ENCODE measurements around the gene MARVELD1.

Gene MARVELD1

DNA sequence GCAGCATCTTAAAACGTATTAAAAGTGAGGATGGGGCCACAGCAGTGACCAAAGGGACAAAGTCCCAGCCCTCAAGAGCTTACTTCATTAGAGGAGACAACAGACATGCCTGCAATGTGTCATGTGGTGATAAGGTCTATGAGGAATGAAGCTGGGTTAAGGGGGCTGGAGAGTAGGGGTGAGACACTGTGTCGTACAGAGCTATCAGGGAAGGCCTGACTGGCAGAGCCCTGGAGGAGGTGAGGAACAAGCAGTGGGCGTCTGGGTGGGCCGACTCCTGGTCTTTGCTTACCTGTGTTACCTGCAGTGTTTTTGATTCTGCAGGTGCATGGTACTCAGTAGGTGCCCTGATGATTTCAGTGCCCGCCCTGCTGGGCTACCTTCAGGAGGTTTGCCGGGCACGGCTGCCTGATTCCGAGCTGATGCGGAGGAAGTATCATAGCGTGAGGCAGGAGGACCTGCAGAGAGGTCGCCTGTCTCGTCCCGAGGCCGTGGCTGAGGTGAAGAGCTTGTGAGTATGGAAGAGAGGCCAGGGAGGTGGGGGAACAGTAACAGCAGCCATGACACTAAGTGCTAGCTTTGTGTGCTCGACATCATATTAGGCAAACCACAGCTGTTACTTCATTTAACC, 31.0 kb downstream of the MARVELD1 start:
- TF ChIP-seq GATA2 (IDR thresholded peaks at IDR 0.05; ENCODE audit: low read depth, low read length) (peak; percentile 74), GATA3 (IDR thresholded peaks at IDR 0.05; ENCODE audit: low read depth, low read length) (no peak)

DNA sequence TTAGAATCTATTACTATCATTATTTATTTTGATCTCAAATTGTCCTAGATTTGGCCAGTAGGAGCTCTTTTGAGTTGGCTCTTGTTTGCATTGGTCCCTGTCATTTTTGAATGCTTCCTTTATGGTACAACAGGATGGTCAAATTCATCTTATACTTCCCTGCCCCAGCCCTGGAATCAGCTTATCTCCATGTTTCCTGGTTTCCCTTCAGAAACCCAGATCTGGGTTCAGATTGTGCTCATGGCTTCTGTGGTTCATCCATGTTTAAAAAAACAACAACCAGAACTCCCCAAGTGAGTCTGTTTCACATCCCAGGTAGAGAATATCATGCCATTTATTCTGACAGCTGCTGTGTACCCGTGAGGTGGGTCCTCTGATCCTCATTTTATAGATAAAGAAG, 34.0 kb downstream of the MARVELD1 start:
- TF ChIP-seq GATA2 (IDR thresholded peaks at IDR 0.05; ENCODE audit: low read depth, low read length) (peak; percentile 65; the same call in 1 of the 2 replicates), GATA3 (IDR thresholded peaks at IDR 0.05; ENCODE audit: low read depth, low read length) (no peak; the same call in 1 of the 2 replicates)

DNA sequence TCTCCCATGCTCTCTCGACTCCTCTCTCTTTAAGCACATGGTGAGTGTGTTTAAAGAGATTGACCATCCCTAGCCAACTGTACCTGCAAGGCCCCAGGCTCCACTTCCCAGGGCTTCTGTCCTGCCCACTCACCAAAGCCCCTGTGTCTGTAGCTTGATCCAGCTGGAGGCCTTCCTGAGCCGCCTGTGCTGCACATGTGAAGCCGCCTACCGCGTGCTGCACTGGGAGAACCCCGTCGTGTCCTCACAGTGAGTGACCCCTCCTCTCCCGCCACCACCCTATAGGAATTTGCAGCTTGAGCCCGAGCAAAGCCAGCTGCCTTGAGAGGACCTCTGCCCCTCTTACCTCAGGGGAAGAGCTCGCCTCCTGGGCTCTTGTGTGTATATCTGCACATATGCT, 34.6 kb downstream of the MARVELD1 start:
- no peak for TF ChIP-seq GATA2 (IDR thresholded peaks at IDR 0.05; ENCODE audit: low read depth, low read length)
- TF ChIP-seq GATA3 (IDR thresholded peaks at IDR 0.05; ENCODE audit: low read depth, low read length): no peak

DNA sequence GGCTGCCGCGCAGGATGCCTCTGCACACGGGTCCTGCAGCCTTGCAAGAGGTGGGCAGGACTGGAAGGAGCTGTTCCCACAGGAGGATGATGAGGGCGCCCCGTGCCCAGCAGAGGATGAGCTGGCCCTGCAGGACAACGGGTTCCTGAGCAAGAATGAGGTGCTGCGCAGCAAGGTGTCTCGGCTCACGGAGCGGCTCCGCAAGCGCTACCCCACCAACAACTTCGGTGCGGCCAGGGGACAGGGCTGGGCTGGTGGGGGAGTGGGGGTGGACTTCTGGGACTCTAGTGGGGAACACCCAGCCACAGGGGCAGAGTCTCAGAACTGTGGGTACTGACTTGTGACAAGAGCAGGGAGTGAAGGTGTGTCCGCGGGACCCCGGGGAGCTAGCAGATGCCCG, 39.4 kb downstream of the MARVELD1 start:
- TF ChIP-seq GATA3 (IDR thresholded peaks at IDR 0.05; ENCODE audit: low read depth, low read length): no peak
- no peak for TF ChIP-seq GATA2 (IDR thresholded peaks at IDR 0.05; ENCODE audit: low read depth, low read length)

- TF ChIP-seq GATA3 (IDR thresholded peaks at IDR 0.05; ENCODE audit: low read depth, low read length) (no peak), GATA2 (IDR thresholded peaks at IDR 0.05; ENCODE audit: low read depth, low read length) (no peak)
These were observed 41.2 kb downstream of the MARVELD1 start for GRCh38 chr10:97754726-97755125.

GRCh38 chr10:97755718-97756117, 42.2 kb downstream of the MARVELD1 start:
- TF ChIP-seq GATA2 (IDR thresholded peaks at IDR 0.05; ENCODE audit: low read depth, low read length) (no peak), GATA3 (IDR thresholded peaks at IDR 0.05; ENCODE audit: low read depth, low read length) (no peak)

GRCh38 chr10:97757471-97757870, 43.9 kb downstream of the MARVELD1 start:
- TF ChIP-seq GATA3 (IDR thresholded peaks at IDR 0.05; ENCODE audit: low read depth, low read length) (no peak), GATA2 (IDR thresholded peaks at IDR 0.05; ENCODE audit: low read depth, low read length) (no peak)

GRCh38 chr10:97759158-97759887, 45.8 kb downstream of the MARVELD1 start:
- TF ChIP-seq GATA2 (IDR thresholded peaks at IDR 0.05; ENCODE audit: low read depth, low read length) (no peak), GATA3 (IDR thresholded peaks at IDR 0.05; ENCODE audit: low read depth, low read length) (no peak)

DNA sequence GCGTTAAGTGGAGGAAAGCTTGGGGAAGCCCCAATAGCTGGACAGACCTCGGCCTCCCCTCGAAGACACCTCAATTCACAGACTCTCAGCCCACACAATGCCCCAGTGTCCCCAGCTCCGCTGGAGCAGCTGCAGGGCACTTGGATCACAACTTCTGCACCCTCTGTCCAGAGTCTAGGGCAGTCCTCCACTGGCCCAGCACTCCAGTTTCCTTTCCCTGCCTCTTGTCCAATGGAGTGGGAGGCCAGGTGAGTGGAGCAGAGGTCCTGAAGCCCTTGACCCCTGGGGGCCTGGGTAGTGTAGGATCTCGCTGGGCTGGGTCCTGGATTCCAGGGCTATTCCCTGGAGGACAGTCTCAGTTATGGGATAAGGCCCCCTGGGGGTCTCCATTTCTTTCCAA, 46.4 kb downstream of the MARVELD1 start:
- TF ChIP-seq GATA2 (IDR thresholded peaks at IDR 0.05; ENCODE audit: low read depth, low read length) (no peak), GATA3 (IDR thresholded peaks at IDR 0.05; ENCODE audit: low read depth, low read length) (no peak)

- TF ChIP-seq GATA3 (IDR thresholded peaks at IDR 0.05; ENCODE audit: low read depth, low read length) (no peak), GATA2 (IDR thresholded peaks at IDR 0.05; ENCODE audit: low read depth, low read length) (no peak)
These were observed 47.1 kb downstream of the MARVELD1 start for GRCh38 chr10:97760461-97761257.

DNA sequence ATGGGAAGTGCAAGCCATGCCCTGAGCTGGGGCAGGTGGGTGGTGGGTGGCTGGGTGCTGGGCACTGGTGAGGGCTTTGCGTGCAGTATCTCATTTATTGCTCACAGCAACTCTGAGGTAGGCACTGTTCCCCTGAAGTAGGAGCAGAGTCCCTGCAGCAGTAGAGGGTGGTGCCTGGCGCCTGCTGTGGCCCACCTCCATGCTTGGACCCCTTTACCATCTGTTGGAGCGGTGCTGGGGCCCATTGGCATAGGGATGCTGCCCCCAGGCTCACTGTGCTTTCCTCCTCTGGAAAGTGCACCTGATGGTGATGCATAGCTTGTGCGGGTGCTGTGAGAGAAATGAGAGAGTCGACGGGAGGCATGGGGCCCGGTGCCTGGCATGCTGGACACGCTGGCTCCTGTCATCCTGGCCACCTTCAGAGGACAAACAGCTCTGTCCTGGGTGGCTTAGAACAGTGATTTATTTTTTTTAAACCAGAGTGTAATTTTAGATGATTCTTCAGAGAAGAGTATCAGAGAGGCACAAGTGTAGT, 47.9 kb downstream of the MARVELD1 start:
- TF ChIP-seq GATA3 (IDR thresholded peaks at IDR 0.05; ENCODE audit: low read depth, low read length) (no peak), GATA2 (IDR thresholded peaks at IDR 0.05; ENCODE audit: low read depth, low read length) (no peak)

GRCh38 chr10:97762056-97762455, 48.5 kb downstream of the MARVELD1 start:
- no peak for TF ChIP-seq GATA3 (IDR thresholded peaks at IDR 0.05; ENCODE audit: low read depth, low read length)
- no peak for TF ChIP-seq GATA2 (IDR thresholded peaks at IDR 0.05; ENCODE audit: low read depth, low read length)

GRCh38 chr10:97762816-97763215, 49.3 kb downstream of the MARVELD1 start:
- TF ChIP-seq GATA2 (IDR thresholded peaks at IDR 0.05; ENCODE audit: low read depth, low read length): no peak
- TF ChIP-seq GATA3 (IDR thresholded peaks at IDR 0.05; ENCODE audit: low read depth, low read length): no peak

DNA sequence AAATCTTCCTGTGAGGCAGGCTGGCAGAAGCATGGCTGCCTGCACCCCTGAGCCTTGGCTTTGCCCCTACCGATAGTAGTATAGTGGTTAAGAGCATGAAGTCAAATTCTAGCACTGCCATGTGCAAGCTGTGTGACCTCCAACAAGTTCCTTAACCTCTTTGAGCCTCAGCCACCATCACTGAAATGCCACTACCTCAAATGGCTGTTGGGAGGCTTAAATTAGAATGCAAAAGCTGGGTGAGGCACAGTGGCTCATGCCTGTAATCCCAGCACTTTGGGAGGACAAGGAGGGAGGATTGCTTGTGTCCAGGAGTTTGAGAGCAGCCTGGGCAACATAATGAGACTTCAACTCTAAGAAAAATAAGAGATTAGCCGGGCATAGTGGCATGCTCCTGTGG, 49.9 kb downstream of the MARVELD1 start:
- TF ChIP-seq GATA3 (IDR thresholded peaks at IDR 0.05; ENCODE audit: low read depth, low read length) (no peak), GATA2 (IDR thresholded peaks at IDR 0.05; ENCODE audit: low read depth, low read length) (no peak)

All from SH-SY5Y (cell line).